GM23248 (cell line): ENCODE measurements around the gene DOCK9.

ENCODE experiments used
- EZH2 ChIP-seq: fragments of 200-600 bp; sonication (generic); IDR thresholded peaks from 2 replicates; pipeline ENCODE4 v1.6.1; 2018; ENCODE audit warnings: antibody characterized with exemption, mild to moderate bottlenecking; ENCODE audit not compliant: insufficient read depth, poor library complexity, severe bottlenecking
- EZH2phosphoT487 ChIP-seq: fragments of 200-600 bp; sonication (generic); IDR thresholded peaks from 2 replicates; pipeline ENCODE4 v1.6.1; 2018; ENCODE audit warnings: antibody characterized with exemption, moderate library complexity, mild to moderate bottlenecking, low read depth; ENCODE audit not compliant: insufficient read depth

- no peak for TF ChIP-seq EZH2
- no peak for TF ChIP-seq EZH2phosphoT487
Observed at GRCh38 chr13:99002172-99002710, 24.4 kb upstream of the DOCK9 start.
